ENCODE results near the gene MCTP2.

MCTP2 gene

DNA sequence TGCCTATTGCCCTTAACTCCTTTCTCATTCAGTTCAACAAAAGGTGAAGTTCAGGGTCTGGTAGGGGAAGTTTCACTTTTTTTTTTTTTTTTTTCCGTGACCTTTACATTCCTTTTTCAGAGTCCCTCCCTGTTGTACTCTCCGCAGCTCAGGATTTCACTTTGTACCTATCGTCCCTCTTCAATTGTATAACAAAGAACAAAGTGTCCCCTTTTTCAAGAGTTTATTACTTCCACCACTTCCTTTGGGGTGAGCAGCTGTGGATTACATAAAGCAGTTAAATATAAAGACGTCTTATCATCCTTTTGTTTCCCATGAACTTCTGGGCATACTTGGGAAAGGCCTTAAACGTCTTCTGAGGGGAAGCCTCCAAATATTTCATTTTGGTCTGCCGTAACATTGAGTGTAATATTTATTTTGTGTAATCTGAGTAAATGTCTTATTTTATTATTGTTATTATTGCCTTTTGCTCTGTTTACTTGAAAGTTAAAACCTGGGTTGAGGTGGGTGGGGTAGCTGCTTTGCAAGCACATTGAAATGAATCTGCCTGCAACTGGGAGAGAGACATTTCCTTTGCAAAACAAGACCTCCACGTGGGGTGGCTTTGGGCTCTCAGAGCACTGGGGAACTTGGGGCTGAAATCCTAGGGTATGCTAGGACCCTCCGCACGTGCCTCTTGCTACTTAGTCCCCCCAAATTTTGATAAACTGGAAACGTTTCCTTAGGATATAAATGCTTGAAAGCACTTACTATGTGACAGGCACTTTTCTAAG, 169.4 kb downstream of the MCTP2 start:
- no peak for DNase-seq

GRCh38 chr15:94403331-94403730, 172.0 kb downstream of the MCTP2 start:
- no peak for DNase-seq

- DNase-seq = no peak
Observed at GRCh38 chr15:94404733-94405283, 173.4 kb downstream of the MCTP2 start.

DNA sequence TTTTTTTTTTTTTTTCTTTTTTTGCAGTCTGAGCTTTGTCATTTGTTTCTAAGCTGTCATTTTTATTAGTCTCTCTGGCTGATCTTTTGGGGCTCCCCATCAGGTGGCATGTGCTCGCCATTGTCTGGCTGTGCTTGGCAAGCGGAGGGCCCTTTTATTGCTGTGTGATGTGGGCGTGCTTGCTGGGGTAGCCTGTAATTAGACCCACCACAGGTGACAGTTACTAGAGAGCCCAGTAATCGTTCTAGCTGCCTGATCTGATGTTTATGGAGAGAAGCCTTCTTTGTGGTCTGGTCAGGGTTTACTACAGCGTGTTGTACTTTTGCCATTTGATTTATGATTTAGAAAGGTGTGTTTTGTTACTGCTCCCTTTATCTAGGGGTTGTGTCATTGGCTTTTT, 179.9 kb downstream of the MCTP2 start:
- no peak for DNase-seq

GRCh38 chr15:94411846-94412245, 180.5 kb downstream of the MCTP2 start:
- no peak for DNase-seq

- no peak for DNase-seq
Observed at GRCh38 chr15:94412979-94413746, 181.8 kb downstream of the MCTP2 start.

- DNase-seq = no peak
Observed at GRCh38 chr15:94414916-94415315, 183.6 kb downstream of the MCTP2 start.

- no peak for DNase-seq
Observed at GRCh38 chr15:94416267-94416666, 184.9 kb downstream of the MCTP2 start.

DNA sequence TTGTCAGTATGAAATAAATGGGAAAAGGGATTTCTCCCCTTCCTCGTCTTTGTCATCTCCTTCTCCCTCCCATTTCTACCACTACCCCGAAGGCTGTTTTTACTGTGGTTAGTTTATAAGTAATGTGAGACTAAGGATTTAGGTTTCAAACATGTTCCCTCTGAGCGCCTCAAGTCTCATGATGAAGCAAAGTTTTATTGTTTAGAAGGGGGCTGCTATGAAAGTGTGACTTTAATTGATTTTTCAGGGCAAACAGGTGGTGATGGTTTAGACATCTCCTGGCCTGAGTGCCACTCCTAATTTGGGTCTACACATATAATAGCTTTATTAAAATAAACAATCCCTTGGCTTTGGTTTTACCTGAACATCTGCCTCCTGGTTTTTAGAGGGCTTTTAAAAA, 185.5 kb downstream of the MCTP2 start:
- DNase-seq = no peak

DNA sequence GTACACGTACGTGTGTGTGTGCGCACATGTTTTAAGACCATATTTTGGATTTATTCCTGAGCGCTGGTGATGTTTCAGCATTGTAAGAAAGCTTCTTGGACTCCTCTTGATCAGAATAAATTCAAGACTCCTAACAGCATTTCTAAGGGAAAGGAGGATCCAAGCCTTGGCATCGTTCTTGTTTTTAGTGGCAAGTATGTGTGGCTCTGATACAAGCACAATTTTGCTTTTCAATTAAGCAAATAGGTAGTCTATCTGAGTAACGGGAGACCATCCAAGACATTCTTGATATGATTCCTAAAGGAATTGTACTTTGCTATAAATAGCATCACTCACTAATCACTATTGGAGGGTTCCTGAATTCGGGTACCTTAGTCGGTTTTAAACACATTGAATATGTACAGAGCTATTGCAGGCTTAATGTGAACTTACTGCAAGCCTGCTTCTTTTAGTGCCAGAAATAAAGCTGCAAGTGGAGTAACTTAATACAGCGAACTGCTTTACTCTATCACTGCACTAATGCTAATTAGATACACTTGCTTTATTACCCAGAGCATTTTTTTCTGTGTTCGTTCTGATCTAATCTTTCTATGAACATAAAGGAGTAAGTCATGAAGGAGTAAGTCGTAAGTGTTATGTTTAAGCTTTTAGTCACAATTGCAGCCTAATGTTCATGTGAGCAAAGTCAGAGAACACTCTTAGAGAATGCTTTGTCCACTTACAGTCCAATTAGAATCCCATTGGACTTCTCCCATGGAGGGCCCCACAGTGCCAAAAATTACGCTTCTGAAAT, 186.3 kb downstream of the MCTP2 start:
- DNase-seq = no peak

DNA sequence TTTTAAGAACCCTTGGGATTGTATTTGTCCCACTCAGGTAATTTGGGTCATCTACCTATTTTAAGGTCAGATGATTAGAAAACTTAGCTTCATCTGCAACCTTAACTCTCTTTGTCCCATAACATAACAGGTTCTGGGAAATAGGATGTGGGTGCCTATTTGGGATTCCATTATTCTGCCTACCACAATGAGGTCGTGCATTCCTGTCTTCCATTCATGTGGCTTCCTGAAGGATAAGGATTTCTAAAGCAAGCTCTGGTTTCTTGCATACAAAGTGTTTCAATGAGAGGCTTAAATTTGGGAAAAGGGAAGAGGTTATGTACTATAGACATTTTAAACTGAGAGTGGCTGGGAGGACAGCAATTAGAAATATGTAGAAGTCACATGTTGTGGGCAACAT, 190.3 kb downstream of the MCTP2 start:
- no peak for DNase-seq

DNA sequence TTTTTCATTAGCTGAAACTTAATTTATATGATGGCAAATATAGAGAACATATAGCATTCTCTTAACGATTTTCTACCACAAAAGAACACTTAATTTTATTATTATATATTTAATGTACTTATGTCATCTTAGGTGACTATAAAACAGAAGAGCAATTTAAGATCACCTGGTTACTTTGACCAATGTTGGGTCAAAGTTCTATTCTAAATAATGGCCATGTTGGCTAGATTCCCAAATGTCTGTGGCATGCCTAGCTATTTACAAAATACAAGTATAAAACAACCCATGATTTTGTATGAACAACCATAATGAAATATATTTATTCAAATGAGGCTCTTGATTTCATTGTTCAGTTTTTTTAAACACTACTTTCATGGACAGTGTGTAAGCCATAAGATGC, 200.9 kb downstream of the MCTP2 start:
- no peak for DNase-seq

GRCh38 chr15:94439158-94439557, 207.8 kb downstream of the MCTP2 start:
- no peak for DNase-seq

GRCh38 chr15:94441760-94442159, 210.4 kb downstream of the MCTP2 start:
- no peak for DNase-seq

DNA sequence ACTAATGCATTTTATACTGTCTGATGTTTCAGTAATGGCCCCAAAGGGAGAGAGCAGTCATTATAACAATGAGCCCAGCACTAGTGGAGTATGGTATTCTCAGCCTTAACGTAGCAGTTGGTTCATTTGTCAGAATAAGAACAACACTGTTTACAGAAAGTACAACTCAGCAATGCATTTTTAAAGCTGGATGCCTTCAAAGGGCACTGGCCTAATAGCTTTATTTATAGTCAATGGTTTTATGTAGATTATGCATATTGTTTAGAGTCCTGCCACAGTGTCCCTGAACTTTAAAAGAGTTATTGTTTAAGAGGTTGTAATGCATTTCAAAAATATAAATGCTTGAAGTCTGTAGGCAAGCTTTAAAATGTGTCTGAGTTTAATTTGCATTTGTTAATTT, 211.1 kb downstream of the MCTP2 start:
- DNase-seq = no peak

GRCh38 chr15:94443186-94443585, 211.8 kb downstream of the MCTP2 start:
- no peak for DNase-seq

GRCh38 chr15:94445566-94446160, 214.3 kb downstream of the MCTP2 start:
- no peak for DNase-seq

- no peak for DNase-seq
Observed at GRCh38 chr15:94446441-94446840, 215.1 kb downstream of the MCTP2 start.

- DNase-seq = no peak
Observed at GRCh38 chr15:94451466-94451865, 220.1 kb downstream of the MCTP2 start.

- DNase-seq = no peak
Observed at GRCh38 chr15:94453227-94453988, 222.0 kb downstream of the MCTP2 start.

DNA sequence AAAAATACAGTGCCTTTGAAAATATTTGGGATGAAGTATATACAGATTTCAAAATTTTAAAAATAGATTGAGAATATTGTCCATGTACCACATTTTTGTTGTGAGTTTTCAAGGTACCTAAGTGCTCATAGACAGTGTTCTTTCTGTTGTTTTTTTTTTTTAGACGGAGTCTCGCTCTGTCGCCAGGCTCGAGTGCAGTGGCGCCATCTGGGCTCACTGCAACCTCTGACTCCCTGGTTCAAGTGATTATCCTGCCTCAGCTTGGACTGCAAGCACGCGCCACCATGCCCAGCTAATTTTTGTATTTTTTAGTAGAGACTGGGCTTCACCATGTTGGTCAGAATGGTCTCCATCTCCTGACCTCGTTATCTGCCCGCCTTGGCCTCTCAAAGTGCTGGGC, 223.9 kb downstream of the MCTP2 start:
- DNase-seq = no peak

GRCh38 chr15:94456226-94456625, 224.9 kb downstream of the MCTP2 start:
- no peak for DNase-seq
